DND-41 (cell line): ENCODE results near the gene TMEM243.

Experiments used
- EZH2 ChIP-seq: IDR thresholded peaks from 3 replicates; pipeline ENCODE4 v1.6.1; 2012; ENCODE audit warnings: borderline replicate concordance, low read depth, mild to moderate bottlenecking, moderate library complexity, low read length, inconsistent platforms; ENCODE audit not compliant: severe bottlenecking
- TF ChIP-seq, protein P1 (sequence below): IDR thresholded peaks from 2 replicates; pipeline ENCODE4 v1.5.1; 2012; ENCODE audit warnings: borderline replicate concordance, low read length, moderate library complexity, mild to moderate bottlenecking; ENCODE audit not compliant: poor library complexity, severe bottlenecking; ENCODE audit errors: extremely low read depth

DNA sequence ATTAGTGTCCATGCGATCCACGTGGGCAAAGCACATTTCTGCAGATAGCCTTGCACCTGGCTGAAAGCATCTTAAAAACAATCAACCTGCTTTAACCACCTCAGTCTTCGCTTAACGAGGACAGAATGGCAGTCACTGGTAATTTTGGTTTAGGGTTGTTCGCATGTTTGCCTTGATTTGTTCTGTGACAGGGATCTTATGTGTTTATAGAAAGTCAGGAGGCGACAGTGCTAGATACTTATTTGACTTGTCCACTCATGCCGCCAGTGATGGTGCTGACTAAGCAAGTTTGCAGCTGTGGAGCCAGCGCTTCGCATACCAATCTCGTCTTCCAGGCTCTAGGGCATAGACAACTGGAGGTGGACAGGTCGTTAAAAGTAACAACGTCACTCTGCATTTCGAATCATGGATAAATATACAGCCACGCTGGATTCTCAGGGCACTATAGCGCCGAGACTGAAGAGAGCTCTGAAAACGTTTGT is 1.2 kb upstream of the TMEM243 start:
- TF ChIP-seq EZH2 = no peak
- TF ChIP-seq, protein P1, sequence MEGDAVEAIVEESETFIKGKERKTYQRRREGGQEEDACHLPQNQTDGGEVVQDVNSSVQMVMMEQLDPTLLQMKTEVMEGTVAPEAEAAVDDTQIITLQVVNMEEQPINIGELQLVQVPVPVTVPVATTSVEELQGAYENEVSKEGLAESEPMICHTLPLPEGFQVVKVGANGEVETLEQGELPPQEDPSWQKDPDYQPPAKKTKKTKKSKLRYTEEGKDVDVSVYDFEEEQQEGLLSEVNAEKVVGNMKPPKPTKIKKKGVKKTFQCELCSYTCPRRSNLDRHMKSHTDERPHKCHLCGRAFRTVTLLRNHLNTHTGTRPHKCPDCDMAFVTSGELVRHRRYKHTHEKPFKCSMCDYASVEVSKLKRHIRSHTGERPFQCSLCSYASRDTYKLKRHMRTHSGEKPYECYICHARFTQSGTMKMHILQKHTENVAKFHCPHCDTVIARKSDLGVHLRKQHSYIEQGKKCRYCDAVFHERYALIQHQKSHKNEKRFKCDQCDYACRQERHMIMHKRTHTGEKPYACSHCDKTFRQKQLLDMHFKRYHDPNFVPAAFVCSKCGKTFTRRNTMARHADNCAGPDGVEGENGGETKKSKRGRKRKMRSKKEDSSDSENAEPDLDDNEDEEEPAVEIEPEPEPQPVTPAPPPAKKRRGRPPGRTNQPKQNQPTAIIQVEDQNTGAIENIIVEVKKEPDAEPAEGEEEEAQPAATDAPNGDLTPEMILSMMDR = no peak
